WTC11 (cell line): ENCODE measurements around the gene SYNPO.

ENCODE experiments used
- CREB1 ChIP-seq: sonication (generic); formaldehyde crosslinking; IDR thresholded peaks from 2 replicates; pipeline ENCODE4 v1.8.0; 2023; ENCODE audit warnings: mild to moderate bottlenecking, missing genetic modification reagents
- CTCF ChIP-seq: fragments of 200-600 bp; IDR thresholded peaks from 2 replicates; pipeline ENCODE4 v1.8.0; 2022; ENCODE audit warnings: antibody characterized with exemption
- E2F1 ChIP-seq: sonication (generic); formaldehyde crosslinking; IDR thresholded peaks from 2 replicates; pipeline ENCODE4 v1.8.0; 2022; ENCODE audit warnings: mild to moderate bottlenecking, missing genetic modification reagents
- ETV6 ChIP-seq: sonication (generic); formaldehyde crosslinking; IDR thresholded peaks from 2 replicates; pipeline ENCODE4 v1.8.1; 2022; ENCODE audit warnings: mild to moderate bottlenecking, missing genetic modification reagents
- PRDM15 ChIP-seq: sonication (generic); formaldehyde crosslinking; IDR thresholded peaks from 2 replicates; pipeline ENCODE4 v1.8.0; 2022; ENCODE audit warnings: missing genetic modification reagents
- ZBTB43 ChIP-seq: sonication (generic); formaldehyde crosslinking; IDR thresholded peaks from 2 replicates; pipeline ENCODE4 v1.8.1; 2023; ENCODE audit warnings: mild to moderate bottlenecking, missing genetic modification reagents
- ZNF138 ChIP-seq: sonication (generic); formaldehyde crosslinking; conservative IDR thresholded peaks from 2 replicates; pipeline ENCODE4 v1.8.1; 2022; ENCODE audit warnings: mild to moderate bottlenecking, moderate library complexity, missing genetic modification reagents
- TF ChIP-seq, protein P1 (sequence below): sonication (generic); formaldehyde crosslinking; IDR thresholded peaks from 2 replicates; pipeline ENCODE4 v1.8.1; 2023; ENCODE audit warnings: mild to moderate bottlenecking, missing genetic modification reagents, moderate library complexity
- TF ChIP-seq, protein P2 (sequence below): sonication (generic); formaldehyde crosslinking; conservative IDR thresholded peaks from 2 replicates; pipeline ENCODE4 v1.8.1; 2023; ENCODE audit warnings: mild to moderate bottlenecking, low read depth, missing genetic modification reagents, moderate library complexity

DNA sequence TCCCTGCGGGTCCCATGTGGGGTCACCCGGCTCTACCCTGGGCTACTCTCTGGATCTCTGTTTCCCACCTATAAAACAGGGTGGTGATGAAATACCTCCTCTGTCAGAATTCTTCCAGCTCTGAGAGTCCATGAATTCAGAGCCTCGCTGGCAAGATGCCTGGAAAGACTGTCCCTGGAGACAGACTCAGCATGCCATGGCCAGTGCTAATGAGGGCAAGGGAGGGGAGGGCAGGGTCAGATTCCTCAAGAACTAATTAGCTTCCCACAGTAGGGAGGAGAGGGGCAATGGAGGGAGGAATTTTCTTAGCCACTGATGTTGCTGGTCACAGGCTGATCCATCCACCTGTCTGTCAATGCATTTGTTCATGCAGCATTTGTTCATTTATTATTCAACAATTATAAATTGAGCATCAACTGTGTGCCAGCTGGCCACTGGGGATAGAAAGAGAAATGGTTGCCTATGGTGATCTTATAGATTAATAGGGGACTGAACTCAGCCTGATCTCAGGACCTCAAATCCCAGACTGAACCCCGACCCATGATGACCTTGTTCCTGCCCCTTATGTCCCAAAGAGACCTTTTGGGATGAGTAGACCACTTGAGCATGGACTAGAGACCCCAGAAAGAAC is 4.7 kb downstream of the SYNPO start:
- no peak for TF ChIP-seq E2F1
- no peak for TF ChIP-seq CTCF
- TF ChIP-seq PRDM15 (CRISPR knock-in tag), result no peak
- TF ChIP-seq ETV6 (CRISPR knock-in tag), result no peak
- no peak for TF ChIP-seq ZNF138 (CRISPR knock-in tag)
- TF ChIP-seq, protein P1, sequence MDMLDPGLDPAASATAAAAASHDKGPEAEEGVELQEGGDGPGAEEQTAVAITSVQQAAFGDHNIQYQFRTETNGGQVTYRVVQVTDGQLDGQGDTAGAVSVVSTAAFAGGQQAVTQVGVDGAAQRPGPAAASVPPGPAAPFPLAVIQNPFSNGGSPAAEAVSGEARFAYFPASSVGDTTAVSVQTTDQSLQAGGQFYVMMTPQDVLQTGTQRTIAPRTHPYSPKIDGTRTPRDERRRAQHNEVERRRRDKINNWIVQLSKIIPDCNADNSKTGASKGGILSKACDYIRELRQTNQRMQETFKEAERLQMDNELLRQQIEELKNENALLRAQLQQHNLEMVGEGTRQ, result no peak
- TF ChIP-seq ZBTB43 (CRISPR knock-in tag), result no peak
- TF ChIP-seq CREB1 (CRISPR knock-in tag), result no peak
- TF ChIP-seq, protein P2, sequence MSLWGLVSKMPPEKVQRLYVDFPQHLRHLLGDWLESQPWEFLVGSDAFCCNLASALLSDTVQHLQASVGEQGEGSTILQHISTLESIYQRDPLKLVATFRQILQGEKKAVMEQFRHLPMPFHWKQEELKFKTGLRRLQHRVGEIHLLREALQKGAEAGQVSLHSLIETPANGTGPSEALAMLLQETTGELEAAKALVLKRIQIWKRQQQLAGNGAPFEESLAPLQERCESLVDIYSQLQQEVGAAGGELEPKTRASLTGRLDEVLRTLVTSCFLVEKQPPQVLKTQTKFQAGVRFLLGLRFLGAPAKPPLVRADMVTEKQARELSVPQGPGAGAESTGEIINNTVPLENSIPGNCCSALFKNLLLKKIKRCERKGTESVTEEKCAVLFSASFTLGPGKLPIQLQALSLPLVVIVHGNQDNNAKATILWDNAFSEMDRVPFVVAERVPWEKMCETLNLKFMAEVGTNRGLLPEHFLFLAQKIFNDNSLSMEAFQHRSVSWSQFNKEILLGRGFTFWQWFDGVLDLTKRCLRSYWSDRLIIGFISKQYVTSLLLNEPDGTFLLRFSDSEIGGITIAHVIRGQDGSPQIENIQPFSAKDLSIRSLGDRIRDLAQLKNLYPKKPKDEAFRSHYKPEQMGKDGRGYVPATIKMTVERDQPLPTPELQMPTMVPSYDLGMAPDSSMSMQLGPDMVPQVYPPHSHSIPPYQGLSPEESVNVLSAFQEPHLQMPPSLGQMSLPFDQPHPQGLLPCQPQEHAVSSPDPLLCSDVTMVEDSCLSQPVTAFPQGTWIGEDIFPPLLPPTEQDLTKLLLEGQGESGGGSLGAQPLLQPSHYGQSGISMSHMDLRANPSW (CRISPR knock-in tag), result no peak
